ENCODE data around the gene CEP112.
A peak's percentile ranks its signal among the peaks of the same experiment; 100 is the strongest.
"Not testable (repeated sequence)": the region's sequence is repeated elsewhere in the genome, so short reads cannot be mapped to it uniquely, and the experiment has no call there.

Gene CEP112

DNA sequence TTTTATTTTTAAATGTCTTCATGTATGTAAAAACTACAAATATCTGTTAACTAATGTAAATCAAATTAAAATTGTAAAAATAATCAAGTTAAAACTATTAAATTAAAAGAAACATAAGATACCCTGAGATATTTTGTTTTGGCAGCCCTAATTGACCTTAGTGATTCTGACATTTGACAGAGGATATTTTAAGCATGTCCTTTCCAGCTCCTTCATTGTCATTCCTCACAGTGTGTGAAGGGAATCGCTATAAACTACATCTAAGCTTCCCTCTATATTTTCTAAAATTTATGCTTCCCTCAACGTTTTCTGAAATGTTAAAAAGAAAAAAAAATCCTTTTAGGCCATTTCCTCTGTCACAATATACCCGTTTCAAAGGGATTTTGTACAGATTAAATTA, 20.2 kb downstream of the CEP112 start:
- H3K27ac ChIP-seq = no peak overlapping the region
- TF ChIP-seq, protein P1, sequence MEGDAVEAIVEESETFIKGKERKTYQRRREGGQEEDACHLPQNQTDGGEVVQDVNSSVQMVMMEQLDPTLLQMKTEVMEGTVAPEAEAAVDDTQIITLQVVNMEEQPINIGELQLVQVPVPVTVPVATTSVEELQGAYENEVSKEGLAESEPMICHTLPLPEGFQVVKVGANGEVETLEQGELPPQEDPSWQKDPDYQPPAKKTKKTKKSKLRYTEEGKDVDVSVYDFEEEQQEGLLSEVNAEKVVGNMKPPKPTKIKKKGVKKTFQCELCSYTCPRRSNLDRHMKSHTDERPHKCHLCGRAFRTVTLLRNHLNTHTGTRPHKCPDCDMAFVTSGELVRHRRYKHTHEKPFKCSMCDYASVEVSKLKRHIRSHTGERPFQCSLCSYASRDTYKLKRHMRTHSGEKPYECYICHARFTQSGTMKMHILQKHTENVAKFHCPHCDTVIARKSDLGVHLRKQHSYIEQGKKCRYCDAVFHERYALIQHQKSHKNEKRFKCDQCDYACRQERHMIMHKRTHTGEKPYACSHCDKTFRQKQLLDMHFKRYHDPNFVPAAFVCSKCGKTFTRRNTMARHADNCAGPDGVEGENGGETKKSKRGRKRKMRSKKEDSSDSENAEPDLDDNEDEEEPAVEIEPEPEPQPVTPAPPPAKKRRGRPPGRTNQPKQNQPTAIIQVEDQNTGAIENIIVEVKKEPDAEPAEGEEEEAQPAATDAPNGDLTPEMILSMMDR (conservative IDR thresholded peaks at IDR 0.05) = no peak

DNA sequence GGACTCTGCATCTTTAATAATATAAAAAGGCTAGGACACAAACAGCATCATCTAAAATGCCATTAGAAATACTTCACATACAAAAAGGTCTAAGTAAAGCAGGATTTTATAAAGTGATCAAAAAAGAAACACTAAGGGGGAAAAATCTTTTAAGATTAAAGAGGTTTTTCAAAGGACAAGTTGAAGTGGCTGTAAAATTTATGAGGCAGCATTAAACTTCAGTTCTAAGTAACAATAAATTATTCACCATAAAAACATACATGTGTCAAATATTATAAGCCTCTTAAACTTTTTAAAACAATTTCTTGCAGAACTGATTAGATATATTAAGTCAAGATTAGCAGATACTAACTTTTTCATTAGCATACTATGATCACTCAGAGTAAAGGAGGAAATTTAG, 20.8 kb downstream of the CEP112 start:
- TF ChIP-seq, protein P1 (conservative IDR thresholded peaks at IDR 0.05) = no peak
- H3K27ac ChIP-seq = no peak overlapping the region

DNA sequence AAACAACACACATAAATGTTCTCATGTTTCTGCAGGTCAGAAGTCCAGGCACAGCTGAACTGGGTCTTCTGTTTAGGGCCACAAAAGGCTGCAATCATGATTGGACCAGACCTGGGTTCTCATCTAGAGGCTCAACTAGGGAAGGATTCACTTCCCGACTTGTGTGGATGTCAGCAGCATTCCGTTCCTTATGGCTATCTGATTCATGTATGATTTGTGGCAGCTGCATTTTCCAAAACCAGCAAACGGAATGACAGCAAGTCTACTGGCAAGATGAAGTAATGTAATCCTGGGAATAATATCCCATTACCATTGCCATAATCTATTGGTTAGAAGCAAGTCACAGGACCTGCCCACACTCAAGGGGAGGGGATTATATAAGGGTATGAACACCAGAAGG, 22.1 kb downstream of the CEP112 start:
- TF ChIP-seq, protein P1 (conservative IDR thresholded peaks at IDR 0.05) = no peak
- no peak overlapping the region for H3K27ac ChIP-seq

DNA sequence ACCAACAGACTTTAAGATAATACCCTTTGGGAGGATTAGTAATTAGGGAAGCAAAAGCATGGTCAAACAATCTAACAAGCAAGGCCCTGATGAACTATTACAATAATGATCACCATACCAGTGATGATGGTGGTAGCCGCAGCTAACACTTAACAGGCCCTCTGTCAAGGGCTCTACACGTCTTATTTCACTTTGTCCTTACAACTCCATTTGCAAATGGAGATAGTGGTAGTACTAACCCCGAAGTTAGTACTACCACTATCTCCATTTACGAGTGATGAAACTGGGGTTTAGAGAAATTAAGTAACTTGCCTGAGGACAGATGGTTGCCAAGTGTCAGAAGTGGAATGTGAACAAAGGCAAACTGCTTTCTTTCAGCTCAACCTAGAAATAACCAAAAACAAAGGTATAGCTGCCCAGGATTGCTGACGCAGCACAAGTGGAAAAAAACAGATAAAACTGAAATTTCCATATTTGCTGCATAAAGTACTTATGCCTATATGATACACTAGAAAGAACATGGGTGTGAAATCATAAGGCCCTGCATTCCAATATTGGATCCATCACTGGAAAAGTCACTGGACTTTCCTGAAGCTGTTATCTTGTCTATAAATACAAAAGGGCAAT, 24.6 kb downstream of the CEP112 start:
- TF ChIP-seq, protein P1 (conservative IDR thresholded peaks at IDR 0.05) = no peak
- H3K27ac ChIP-seq = no peak overlapping the region

DNA sequence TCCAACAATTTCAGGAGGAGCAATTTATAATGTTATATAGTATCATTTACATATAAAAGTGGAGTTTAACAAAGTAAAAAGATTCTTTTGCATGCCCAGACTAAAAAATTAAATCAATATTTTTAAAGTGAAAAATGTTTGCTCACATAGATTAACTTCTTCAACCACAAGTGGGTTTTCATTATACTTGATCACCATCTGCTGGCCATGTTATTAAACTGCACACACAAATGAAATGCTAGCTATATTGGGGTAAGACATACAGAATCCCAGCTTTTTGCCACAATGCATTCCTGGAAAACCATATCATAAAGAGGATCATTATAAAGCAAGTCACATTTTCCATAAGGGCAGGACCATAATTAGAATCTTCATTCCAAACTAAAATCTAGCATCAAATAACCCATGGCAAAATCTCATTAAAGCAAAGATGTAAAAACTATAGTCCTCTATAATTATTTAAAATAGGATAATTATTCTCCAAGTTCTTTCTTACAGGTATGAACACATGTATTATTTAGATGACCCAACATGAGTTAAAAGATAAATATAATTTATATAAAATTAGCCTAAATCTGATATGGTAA, 26.3 kb downstream of the CEP112 start:
- no peak overlapping the region for H3K27ac ChIP-seq
- TF ChIP-seq, protein P1 (conservative IDR thresholded peaks at IDR 0.05) = peak; percentile 75

DNA sequence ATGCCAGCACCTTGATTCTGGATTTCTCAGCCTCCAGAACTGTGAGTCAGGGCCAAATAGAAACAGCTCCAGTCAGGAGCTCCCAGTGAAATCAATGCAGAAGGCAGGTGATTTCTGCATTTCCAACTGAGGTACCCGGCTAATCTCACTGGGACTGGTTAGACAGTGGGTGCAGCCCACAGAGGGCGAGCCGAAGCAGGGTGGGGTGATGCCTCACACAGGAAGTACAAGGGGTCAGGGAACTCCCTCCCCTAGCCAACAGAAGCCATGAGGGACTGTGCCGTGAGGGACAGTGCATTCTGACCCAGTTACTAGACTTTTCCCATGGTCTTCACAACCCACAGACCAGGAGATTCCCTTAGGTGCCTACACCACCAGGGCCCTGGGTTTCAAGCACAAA, 36.9 kb downstream of the CEP112 start:
- H3K27ac ChIP-seq = not testable (repeated sequence)

DNA sequence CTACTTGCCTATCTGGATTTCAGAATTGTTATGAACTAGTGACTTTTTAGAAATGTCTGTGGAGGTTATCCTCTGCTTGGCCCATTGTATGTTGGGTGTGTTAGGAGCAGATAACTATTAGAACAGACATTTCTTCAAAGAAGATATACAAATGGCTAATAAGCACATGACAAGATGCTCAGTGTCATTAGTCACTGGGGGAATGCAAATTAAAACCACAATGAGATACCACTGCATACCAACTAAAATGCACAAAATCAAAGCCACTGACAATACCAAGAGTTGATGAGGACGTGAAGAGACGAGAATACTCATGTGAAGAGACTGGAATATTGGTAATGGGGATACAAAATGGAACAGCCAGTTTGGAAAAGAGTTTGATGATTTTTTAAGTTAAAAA, 39.2 kb downstream of the CEP112 start:
- no peak overlapping the region for H3K27ac ChIP-seq
- TF ChIP-seq, protein P1 (conservative IDR thresholded peaks at IDR 0.05) = no peak

DNA sequence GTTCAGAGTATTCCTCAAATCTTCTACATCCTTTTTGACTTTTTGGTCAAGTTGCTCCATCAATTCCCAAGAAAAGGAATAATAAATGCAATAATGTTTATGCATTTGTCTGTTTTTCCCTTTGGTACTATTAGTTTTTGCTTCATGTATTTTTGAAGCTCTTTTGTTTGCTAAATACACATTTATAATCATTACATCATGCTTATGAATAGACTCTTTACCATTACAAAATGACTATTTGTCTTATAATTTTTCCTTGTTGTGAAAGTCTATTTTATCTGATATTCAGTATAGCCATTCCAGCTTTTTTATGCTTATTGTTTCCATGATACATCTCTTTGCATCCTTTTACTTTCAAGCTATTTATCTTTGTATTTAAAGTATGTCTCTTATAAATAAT, 41.2 kb downstream of the CEP112 start:
- H3K27ac ChIP-seq = no peak overlapping the region
- TF ChIP-seq, protein P1 (conservative IDR thresholded peaks at IDR 0.05) = no peak

Data from VCaP (cell line).